GM19324 (cell line): Measurements from ENCODE around the gene UCN.
A peak's percentile ranks its signal among the peaks of the same experiment; 100 is the strongest.
"Not testable (repeated sequence)": the region's sequence is repeated elsewhere in the genome, so short reads cannot be mapped to it uniquely, and the experiment has no call there.

Experiments
- ATAC-seq: cut with Tn5 transposase; IDR thresholded peaks from one replicate; pipeline ENCODE4 v1.9.1; 2021; ENCODE audit warnings: mild to moderate bottlenecking, moderate library complexity; ENCODE audit not compliant: unreplicated experiment, low FRiP score

UCN gene, protein sequence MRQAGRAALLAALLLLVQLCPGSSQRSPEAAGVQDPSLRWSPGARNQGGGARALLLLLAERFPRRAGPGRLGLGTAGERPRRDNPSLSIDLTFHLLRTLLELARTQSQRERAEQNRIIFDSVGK

GRCh38 chr2:27308359-27308881, at the start of gene UCN:
Gene UCN, minus strand, starts transcription at chr2:27308445. Its CDS starts 550 bp downstream, at chr2:27307895.
- ATAC-seq = no peak

DNA sequence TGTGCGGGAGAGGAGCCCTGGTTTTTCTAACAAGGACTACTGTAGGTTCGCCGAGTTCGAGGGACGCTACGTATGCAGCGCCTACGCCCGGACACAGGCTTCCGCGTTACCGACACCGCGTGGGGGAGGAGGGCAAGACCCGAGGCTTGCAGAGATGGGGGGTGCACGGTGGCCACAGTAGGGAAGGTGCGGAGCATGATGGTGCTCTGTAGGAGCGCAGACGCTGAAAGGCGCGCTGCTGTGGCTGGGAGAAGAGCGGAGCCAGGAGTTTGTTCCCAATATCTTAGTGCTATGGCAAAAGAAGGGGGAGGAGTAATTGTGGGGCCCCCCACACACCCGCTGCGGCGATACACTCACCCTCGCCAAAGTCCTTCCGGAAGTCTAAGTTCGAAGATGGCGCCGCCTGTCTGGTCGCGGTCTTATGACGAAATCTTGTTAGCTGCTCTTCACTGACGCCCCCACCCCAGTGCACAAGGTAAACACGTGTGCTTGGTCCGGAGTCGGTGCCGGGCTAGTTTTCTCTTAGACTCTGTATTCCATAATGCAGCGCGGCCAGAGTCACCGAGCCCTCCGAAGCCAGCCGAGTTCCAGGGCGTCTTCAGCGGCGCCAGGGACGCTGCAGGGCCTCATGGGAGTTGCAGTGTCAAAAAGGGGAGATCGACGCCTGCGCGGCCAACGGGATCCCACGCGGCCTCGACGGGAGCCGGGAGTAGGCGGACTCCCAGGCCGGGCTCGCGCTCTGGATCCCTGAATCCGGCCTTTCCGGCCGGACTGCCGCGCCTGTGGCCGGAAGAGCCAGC, 48.3 kb upstream of the UCN start, which contains the start of gene GTF3C2:
TSS of gene GTF3C2 (minus strand) at position 383 of the 800 bp plus-strand sequence. CDS start 13,210 bp downstream, outside the sequence.
- ATAC-seq = peak; percentile 89

DNA sequence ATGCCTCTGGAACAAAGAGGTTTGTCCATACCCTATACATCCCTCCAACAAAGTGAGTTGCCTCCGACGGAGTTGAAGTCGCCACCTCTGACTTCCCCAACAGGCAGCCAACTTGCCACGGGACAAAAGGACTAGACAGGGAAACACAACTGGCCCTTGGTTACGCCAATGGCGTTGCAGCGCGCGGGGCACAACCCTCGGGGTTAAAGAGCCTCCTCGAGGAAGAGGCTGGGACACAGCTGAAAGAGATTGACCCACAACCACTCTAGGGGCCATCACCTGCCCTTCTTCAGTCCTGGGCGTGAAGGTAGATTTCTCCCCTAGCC, 47.8 kb upstream of the UCN start:
- peak; percentile 20 for ATAC-seq

DNA sequence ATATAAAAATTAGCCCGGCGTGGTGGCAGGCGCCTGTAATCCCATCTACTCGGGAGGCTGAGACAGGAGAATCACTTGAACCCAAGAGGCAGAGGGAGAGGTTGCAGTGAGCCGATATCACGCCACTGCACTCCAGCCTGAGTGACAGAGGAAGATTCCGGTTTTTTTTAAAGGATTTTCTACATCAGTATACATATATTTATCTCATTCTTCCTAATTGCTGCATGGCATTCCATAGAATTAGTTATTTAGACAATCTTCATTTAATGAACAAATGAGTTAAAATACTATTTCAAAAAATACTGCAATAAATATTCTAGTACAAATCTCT, 46.3 kb upstream of the UCN start:
- ATAC-seq = no peak

GRCh38 chr2:27353762-27354596, 45.7 kb upstream of the UCN start:
- ATAC-seq = no peak

DNA sequence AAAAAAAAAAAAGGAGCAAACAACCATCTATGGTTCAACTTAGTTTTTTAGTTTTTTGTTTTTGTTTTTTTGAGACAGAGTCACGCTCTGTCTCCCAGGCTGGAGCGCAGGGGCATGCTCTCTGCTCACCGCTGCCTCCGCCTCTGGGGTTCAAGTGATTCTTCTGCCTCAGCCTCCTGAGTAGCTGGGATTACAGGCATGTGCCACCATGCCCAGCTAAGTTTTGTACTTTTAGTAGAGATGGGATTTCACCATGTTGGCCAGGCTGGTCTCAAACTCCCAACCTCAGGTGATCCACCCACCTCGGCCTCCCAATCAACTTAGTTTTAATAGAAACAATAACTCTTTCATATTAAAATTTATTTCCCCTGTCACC, 45.1 kb upstream of the UCN start:
- not testable (repeated sequence) for ATAC-seq

GRCh38 chr2:27351802-27352598, 43.8 kb upstream of the UCN start:
- ATAC-seq = no peak

DNA sequence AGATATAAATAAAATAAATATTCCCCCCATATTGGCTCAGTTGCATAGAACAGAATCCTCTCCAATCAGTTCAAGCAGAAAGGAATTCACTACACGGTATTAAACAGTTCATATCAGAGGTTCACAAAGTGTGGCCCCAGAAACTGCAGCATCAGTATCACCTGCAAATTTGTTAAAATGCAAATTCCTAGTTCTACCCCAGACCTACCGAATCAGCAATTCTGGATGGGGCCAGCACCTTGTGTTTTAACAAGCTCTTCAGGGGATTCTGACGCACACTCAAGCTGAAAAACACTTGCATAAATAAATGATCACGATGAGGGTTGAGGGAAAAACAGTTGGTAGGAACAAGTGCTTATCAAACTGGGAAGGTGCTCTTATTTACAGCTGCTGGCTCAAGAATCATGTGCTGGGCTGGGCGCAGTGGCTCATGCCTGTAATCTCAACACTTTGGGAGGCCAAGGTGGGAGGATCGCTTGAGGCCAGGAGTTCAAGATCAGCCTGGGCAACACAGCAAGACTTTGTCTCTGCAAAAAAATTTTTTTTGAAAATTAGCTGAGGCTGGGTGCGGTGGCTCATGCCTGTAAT, 42.0 kb upstream of the UCN start:
- ATAC-seq = no peak

GRCh38 chr2:27347641-27348040, 39.4 kb upstream of the UCN start:
- no peak for ATAC-seq

DNA sequence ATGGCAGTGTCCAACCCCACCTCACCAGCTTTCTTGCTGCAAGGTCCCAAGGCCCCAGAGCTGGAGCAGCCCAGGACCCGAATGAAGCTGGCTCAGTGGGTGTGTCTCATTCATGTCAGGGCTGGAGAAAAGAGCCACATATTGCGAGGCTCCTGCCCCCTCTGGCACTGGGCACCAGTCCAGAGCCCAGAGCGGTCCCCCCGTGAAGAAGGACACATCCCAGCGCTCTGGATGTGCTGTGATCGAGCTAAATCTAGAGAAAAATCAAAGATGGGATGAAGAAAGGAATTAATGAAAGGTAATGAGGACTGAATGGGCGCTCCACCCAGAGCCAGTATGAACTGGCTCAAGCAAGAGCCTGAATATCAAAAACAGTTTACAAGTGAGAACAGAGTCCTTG, 27.9 kb upstream of the UCN start:
- no peak for ATAC-seq

DNA sequence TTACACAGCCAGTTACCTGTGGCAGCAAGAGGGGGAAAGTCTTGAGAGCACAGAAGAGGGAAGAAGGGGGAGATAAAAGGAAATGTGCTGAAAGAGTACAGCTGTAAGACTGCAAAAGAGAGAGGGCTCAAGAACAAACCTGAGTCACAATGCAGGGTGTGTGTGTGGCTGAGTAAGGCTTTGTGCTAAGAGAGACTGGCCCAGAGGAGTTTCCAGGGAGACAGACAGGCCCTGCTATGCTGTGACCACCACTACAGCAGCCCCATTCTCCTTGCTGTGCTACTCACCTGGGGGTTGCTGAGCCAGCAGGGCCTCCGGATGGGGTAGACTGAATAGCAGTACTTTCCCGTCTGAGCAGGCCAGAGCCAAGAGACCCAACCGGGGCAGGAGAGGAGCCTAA, 27.1 kb upstream of the UCN start:
- no peak for ATAC-seq

DNA sequence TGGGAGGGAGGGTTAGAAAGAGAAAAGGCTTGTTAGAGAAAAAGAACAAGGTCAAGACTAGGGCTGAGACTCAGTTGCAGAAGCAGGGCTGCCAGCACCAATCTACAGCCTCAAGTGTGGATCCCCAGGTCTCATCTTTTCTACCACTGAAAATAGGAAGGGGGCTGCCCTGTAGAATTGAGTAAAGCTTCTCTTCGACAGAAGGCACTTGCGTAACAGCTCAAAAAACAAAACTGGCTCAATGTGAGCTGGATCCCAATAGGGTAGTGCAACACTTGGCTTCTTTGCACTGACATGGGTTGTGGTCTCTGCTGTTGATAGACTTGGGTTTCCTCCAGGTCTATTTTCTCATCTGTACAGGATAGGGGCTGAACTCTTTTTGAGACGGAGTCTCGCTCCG, 16.5 kb upstream of the UCN start:
- ATAC-seq = no peak

DNA sequence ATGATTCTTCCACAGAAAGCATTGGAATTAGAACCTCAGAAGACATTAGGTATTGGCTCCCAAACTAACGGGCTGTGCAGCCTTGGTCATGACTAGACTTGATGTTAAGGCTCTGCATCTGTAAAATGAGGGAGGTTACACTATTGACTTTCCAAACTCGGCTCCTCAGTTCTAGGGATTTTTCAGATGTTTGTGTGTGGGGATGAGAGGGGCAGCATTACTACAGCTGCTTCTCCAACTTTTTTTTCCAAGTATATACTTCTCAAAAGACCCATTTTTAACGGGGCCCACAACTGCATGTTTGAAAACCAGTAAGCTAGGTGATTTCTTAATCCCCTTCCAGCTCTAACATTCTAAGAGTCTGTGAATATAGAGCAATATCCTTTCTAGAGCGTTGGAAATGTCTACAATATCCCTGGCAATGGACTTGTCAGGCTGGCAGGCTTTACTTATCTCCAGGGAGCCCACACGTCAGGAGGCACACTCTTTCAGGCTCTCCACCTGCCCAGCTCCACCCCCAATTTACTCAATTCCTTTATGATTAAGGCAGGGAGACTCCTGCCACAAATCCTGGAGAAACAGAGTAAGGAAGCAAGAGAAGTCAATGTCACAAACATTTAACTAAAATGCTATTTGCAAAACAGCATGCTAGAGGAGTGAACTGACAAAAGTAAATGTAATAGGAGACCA, 15.5 kb upstream of the UCN start:
- no peak for ATAC-seq

DNA sequence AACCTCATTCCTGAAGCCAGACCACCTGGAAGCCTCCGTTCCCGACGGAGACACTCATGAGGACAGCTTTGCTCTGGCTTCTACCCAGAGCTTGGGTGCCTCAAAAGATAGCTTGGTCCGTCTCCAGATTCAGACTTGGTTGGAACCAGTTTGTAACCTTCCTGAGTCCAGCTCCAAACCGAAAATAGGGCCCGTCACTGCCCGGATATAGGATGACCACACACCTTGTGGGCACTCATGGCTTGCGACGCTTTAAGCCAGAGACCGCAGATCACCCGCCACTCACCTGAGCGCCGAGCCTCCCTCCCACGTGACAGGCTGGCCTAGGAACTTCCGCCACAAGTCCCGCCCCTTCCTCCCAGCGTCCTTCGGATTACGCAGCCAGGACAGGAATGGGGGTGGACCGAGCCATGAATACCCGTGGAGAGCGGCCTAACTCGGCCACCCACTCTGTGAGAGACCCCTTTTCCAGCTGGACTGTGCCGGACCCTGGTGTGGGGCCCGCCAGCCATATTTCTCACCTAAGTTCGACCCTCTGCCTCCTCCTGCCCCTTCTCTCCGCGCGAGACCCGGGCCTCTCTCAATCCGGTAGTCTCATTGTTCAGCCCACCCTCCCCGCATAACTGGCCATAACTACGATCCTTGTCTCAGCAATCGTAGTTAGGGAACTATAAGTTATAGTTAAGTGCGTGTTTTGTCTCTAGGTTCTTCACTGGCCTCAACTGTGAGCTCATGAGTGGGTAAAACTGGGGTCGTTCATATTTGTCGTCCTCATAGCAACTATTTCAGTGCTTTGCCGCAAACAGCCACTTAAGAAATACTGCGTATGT, 14.7 kb upstream of the UCN start, which contains the start of gene MPV17:
TSS of gene MPV17 (minus strand) at position 332 of the 830 bp plus-strand sequence. CDS start 580 bp downstream, outside the sequence.
- peak; percentile 92 for ATAC-seq

GRCh38 chr2:27322301-27322765, 14.1 kb upstream of the UCN start:
- ATAC-seq = no peak

GRCh38 chr2:27320958-27321543, 12.8 kb upstream of the UCN start:
- ATAC-seq = no peak

- ATAC-seq = not testable (repeated sequence)
These were observed 11.6 kb upstream of the UCN start for GRCh38 chr2:27319839-27320238.
